AG10803 (cell line): ENCODE results near the gene SH3GL2.

Experiments used
- DNase-seq: peaks from one replicate; pipeline ENCODE4 v3.0.0; 2010; ENCODE audit warnings: low read depth
- H3K4me3 ChIP-seq: 2 replicates; pipeline ENCODE4 v1.5.1; 2011; ENCODE audit warnings: mild to moderate bottlenecking, low read length, control low read depth
- CTCF ChIP-seq: conservative IDR thresholded peaks from 2 replicates; pipeline ENCODE4 v1.5.1; 2011; ENCODE audit warnings: mild to moderate bottlenecking, low read length, control low read depth, inconsistent platforms

SH3GL2 gene

DNA sequence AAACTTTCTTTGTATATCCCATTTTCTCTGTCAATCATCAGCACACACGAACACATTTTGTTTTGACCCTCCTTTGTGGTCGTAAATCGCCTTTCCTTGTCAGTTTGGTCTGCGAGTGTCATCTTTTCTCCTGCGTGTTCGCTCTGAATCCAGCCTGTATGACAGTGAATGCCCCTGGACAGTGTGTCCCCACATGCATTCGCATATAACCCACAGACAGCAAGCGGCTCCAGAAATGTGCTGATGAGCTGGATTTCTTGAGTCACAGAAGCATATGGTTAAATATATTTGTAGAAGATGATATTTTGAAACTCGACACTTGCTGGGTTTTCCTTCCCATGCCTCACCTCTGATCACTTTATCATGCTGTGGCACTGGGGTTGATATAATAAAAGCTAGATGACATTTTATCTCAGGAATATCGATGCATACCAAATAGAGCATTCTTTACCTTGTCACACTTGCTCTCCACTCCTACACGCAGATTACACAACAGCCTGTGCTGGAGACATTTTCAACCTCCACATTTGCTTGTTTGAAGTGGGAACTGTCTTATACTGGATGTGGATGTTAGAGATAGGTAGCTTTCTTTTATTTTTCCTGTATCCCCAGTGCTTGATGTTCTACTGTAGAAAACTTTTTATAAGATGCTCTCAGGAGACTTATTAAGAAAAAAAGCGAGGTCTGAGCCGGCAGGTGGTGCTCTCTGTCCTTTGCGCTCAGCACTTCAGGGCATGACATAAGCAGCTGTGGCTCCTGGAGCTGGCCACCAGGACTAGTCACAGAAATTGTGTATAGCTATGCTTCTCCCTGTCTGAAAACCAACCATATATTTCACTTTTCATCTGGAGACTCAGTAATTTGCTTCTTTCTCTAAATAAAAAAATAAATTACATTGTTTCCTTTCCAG is 215.1 kb downstream of the SH3GL2 start:
- no peak overlapping the region for H3K4me3 ChIP-seq
- DNase-seq: peak; percentile 4
- no peak for TF ChIP-seq CTCF

DNA sequence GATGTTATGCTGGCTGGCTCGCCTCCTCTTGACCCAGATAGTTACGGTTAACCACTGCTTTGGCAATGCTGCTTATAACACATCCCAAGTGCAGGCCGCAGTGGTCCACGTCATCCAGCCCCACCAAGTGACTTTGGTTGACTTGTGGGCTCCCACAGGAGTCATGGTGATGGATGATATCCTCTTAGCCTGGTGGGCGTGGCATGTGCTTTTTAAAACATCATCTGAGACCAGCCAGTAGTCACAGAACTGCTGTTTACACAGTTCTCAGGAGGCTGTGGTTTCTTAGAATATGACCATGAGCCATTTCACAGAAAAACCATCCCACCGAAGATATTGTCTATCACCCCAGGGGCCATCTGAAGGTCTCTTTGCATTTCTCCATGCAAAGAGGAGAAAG is 216.9 kb downstream of the SH3GL2 start:
- DNase-seq: no peak
- no peak for TF ChIP-seq CTCF
- no peak overlapping the region for H3K4me3 ChIP-seq

- DNase-seq: no peak
- TF ChIP-seq CTCF: no peak
Measured at GRCh38 chr9:17799369-17799768, 220.5 kb downstream of the SH3GL2 start.

DNA sequence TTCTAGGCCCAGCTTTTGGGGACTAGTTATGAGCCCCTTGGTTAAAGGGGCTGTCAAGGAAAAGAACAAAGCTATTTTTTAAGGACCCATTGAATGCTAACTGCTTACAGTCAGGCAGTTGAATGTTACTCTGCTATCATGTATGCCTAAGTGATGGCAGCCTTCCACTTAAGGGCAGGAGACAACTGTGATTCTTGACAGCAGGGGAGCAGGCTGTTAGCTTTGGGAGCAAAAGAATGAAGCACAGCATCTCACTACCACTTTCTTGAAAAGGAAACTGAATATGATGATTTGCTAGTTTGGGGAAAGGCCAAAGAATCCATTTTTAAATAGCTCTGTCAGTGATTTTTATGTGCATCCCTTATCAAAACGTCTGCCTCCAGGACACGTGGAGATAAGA is 221.6 kb downstream of the SH3GL2 start:
- no peak overlapping the region for H3K4me3 ChIP-seq
- TF ChIP-seq CTCF: no peak
- DNase-seq: no peak

More at GRCh38 chr9:17799369-17799768, 220.5 kb downstream of the SH3GL2 start:
- H3K4me3 ChIP-seq: no peak overlapping the region

GRCh38 chr9:17802249-17802857 is 223.5 kb downstream of the SH3GL2 start:
- peak; percentile 64 for TF ChIP-seq CTCF
- no peak overlapping the region for H3K4me3 ChIP-seq
- DNase-seq: no peak

DNA sequence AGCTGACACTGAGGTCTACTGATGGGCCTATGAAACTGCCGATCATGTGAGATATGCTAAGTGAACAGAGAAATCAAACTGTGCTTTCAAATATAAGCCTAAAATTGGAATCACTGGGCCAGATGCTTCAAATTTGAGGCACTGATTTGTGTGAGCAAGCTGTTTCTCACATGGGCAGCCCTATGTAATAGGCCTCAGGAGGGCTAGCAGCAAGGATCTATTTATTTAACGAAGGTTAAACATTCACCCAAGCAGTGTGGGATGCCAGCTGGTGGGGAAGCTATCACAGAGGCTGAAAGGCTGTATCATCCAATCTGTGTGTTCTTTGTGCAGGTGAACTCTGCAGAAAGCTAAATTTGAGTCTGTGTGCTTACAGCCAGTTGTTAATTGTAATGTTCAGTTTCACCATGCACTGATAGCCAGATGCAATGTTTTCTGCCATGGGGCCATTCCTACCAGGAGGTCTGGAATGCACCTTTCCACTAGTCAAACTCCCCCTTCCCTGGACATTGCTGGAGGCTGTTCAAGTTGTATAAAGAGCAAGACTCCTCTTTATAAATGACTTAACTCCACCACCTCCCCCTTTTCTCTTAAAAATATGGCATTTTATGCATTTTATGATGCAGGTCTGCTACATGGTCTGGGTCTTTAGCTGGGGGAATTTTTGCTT is 228.9 kb downstream of the SH3GL2 start:
- no peak for TF ChIP-seq CTCF
- no peak overlapping the region for H3K4me3 ChIP-seq
- DNase-seq: no peak
